Naive thymus-derived CD4-positive, alpha-beta T cell (primary cell): ENCODE results near the gene SPTBN5. TPM values are rescaled to one million over a fixed set of nuclear protein-coding genes. Genes with fewer than 3 reads are reported as not detected.

Experiments
- ATAC-seq: fragments of 150-1000 bp; cut with Tn5 transposase; 2 replicates; pipeline ENCODE4 v1.10.0; 2021; ENCODE audit warnings: mild to moderate bottlenecking, moderate library complexity
- CTCF ChIA-PET: fragments of 350-600 bp; sonication (Branson Sonifier 250); formaldehyde crosslinking; loops from one replicate; lab custom pipeline; 2021; ENCODE audit warnings: antibody characterized with exemption; lab: Charles Lee
- POLR2A ChIA-PET: fragments of 350-600 bp; sonication (Branson Sonifier 250); formaldehyde crosslinking; loops from one replicate; lab custom pipeline; 2021; ENCODE audit warnings: antibody characterized with exemption, inconsistent platforms; lab: Charles Lee
- DNase-seq, 9 donors: peaks; one replicate each; pipeline versions ENCODE4 v3.0.0 to v3.0.0-alpha.2; 2020 to 2022; ENCODE audit warnings: mixed read lengths in 1 of 9
- H3K27ac ChIP-seq: one replicate; pipeline ENCODE4 v1.7.0; 2013; ENCODE audit warnings: mild to moderate bottlenecking, low read depth, low read length, moderate library complexity
- H3K27me3 ChIP-seq, 2 donors: one replicate each; pipeline ENCODE4 v1.7.0; 2013; ENCODE audit warnings: low read length in 2 of 2, mild to moderate bottlenecking in 2 of 2, moderate library complexity in 2 of 2; ENCODE audit not compliant: control insufficient read depth in 2 of 2, insufficient read depth in 2 of 2
- H3K36me3 ChIP-seq, 3 experiments: 1 replicate in 2 of 3; 2 replicates in 1 of 3; pipeline ENCODE4 v1.7.0; 2013; ENCODE audit warnings: low read length in 3 of 3, mild to moderate bottlenecking in 3 of 3, moderate library complexity in 1 of 3; ENCODE audit not compliant: insufficient read depth in 3 of 3, control insufficient read depth in 2 of 3
- H3K4me1 ChIP-seq, 2 donors: one replicate each; pipeline ENCODE4 v1.7.0; 2013; ENCODE audit warnings: low read length in 2 of 2, mild to moderate bottlenecking in 2 of 2, moderate library complexity in 1 of 2; ENCODE audit not compliant: control insufficient read depth in 2 of 2, insufficient read depth in 2 of 2
- H3K4me3 ChIP-seq: 2 replicates; pipeline ENCODE4 v1.7.0; 2013; ENCODE audit warnings: mild to moderate bottlenecking, low read length
- H3K9me3 ChIP-seq, 3 experiments: 1 replicate in 2 of 3; 2 replicates in 1 of 3; pipeline ENCODE4 v1.7.0; 2013; ENCODE audit warnings: low read length in 3 of 3; ENCODE audit not compliant: control insufficient read depth in 2 of 3
- H3K27ac Mint-ChIP-seq, 9 donors: one replicate each; pipeline ENCODE4 v1.8.0; 2020 to 2022; ENCODE audit warnings: mixed read lengths in 9 of 9, mild to moderate bottlenecking in 8 of 9, moderate library complexity in 5 of 9, inconsistent platforms in 2 of 9
- H3K27me3 Mint-ChIP-seq, 5 donors: one replicate each; pipeline ENCODE4 v1.8.0; 2021 to 2022; ENCODE audit warnings: mixed read lengths in 5 of 5, mild to moderate bottlenecking in 1 of 5
- H3K36me3 Mint-ChIP-seq, 5 donors: one replicate each; pipeline ENCODE4 v1.8.0; 2020 to 2022; ENCODE audit warnings: mixed read lengths in 5 of 5, mild to moderate bottlenecking in 3 of 5, inconsistent platforms in 1 of 5
- H3K4me1 Mint-ChIP-seq, 7 donors: one replicate each; pipeline ENCODE4 v1.8.0; 2020 to 2022; ENCODE audit warnings: mixed read lengths in 7 of 7, mild to moderate bottlenecking in 3 of 7, inconsistent platforms in 1 of 7
- H3K4me3 Mint-ChIP-seq, 10 donors: one replicate each; pipeline ENCODE4 v1.8.0; 2020 to 2022; ENCODE audit warnings: mild to moderate bottlenecking in 10 of 10, mixed read lengths in 10 of 10, moderate library complexity in 6 of 10, inconsistent platforms in 2 of 10
- H3K9me3 Mint-ChIP-seq, 11 donors: one replicate each; pipeline ENCODE4 v1.8.0; 2020 to 2022; ENCODE audit warnings: mixed read lengths in 11 of 11, mild to moderate bottlenecking in 4 of 11, inconsistent platforms in 1 of 11, moderate library complexity in 1 of 11
- intact Hi-C, 2 donors: fragments of 100-400 bp; cut with micrococcal nuclease; formaldehyde crosslinking; loops; one replicate each; pipeline ENCODE4 v1.15.1; 2023
- polyA plus RNA-seq, 2 donors: library from polyadenylated mRNA; unstranded; fragments of 300-500 nt; fragmentation: Illumina TruSeq; gene quantifications; one replicate each; pipeline ENCODE4 v1.2.3, GENCODE V29; 2021
- total RNA-seq, 6 experiments: library from RNA in 5 of 6; stranded (reverse) in 5 of 6; gene quantifications; 1 replicate in 5 of 6; 2 replicates in 1 of 6; pipeline ENCODE4 v1.2.3 and lab custom pipeline; 2021 to 2026

The SPTBN5 gene
- total and polyA plus RNA-seq, 7 experiments from 2014 or later, result 0.12 to 2.7 (median 1.7) TPM; not detected in 1

DNA sequence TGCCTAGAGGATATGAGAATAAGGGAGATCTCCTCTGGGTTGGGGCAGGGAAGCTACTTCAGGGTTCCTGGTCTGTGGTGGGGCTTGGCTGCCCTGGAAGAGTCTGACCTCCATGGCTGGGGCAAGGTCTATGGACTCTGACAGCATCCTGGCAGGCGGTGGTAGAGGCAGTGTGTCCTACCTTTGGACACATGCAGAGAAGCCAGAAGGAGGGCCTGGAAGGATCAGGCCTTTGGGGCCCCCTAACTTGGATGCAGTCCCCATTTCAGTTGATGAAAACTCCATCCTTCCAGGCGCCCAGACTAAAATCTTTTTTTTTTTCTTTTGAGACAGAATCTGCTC, 10.4 kb downstream of the SPTBN5 start:
- no peak for DNase-seq
- peaks cover 6 to 20% (median 10%) of the 10 kb centered on the region in 5 donors for H3K27me3 Mint-ChIP-seq
- CTCF ChIA-PET, result no interaction called here
- no peaks in the 10 kb centered on the region for H3K27me3 ChIP-seq
- ATAC-seq, result no peak
- intact Hi-C loops, result no loop called here
- H3K4me3 Mint-ChIP-seq, result peak overlapping the region in 2 of 10 donors; percentile 1 to 73
- H3K27ac Mint-ChIP-seq, result no peak overlapping the region
- no peaks in the 10 kb centered on the region for H3K36me3 Mint-ChIP-seq
- no peaks in the 10 kb centered on the region for H3K9me3 ChIP-seq
- H3K4me1 Mint-ChIP-seq, result peaks cover 6 to 18% (median 10%) of the 10 kb centered on the region in 7 donors
- H3K4me1 ChIP-seq, result peaks cover 0 to 11% of the 10 kb centered on the region in 2 donors
- H3K4me3 ChIP-seq, result no peak overlapping the region
- POLR2A ChIA-PET, result no interaction called here
- no peaks in the 10 kb centered on the region for H3K36me3 ChIP-seq
- H3K9me3 Mint-ChIP-seq, result no peaks in the 10 kb centered on the region
- no peak overlapping the region for H3K27ac ChIP-seq

DNA sequence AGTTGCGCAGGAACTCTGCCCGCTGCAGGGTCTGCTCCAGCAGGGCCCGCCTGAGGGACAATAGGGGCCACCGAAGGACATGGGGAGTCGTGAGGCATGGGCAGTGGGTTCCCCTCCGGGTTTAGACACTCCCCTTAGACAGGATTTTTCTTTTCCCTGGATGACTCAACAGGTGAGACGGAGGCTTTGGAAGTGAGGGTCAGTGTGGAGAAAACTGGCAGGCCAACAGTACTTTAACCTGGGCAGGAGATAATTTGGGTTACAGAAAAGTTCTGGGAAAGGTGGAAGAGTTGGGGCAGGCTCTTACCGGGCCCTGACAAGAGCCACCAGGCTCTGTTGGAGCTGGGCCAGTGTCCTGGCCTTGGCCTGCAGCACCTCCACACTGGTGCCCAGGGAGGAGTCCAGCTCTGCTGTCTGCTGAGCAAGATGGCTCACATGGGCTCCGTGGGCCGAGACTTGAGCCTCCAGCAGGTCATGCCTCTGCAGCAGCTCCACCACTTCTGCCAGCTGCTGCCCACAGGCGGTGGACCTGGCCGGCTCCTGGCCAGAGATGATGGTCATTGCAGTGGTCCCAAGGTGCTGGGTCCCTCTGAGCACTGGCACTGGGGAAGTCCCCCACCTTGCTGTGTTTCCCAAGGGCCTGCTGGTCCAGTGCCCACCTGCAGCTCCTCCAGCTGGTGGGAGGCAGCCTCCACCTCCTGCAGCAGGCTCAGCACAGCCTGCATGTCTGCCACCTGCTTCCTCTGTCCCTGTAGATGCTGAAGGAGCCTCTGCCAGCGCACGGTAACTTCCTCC, 11.0 kb downstream of the SPTBN5 start:
- H3K27ac ChIP-seq, result no peak overlapping the region
- H3K4me3 ChIP-seq, result no peak overlapping the region
- H3K9me3 ChIP-seq, result no peaks in the 10 kb centered on the region
- H3K9me3 Mint-ChIP-seq, result no peaks in the 10 kb centered on the region
- no peaks in the 10 kb centered on the region for H3K36me3 ChIP-seq
- no peaks in the 10 kb centered on the region for H3K27me3 ChIP-seq
- H3K4me1 ChIP-seq, result peaks cover 0 to 6% of the 10 kb centered on the region in 2 donors
- H3K4me3 Mint-ChIP-seq, result peak overlapping the region in 3 of 10 donors; percentile 41 to 73 (median 45)
- ChIA-PET CTCF (no interaction called here), POLR2A (no interaction called here)
- H3K4me1 Mint-ChIP-seq, result peaks cover 5 to 17% (median 10%) of the 10 kb centered on the region in 7 donors
- H3K27me3 Mint-ChIP-seq, result peaks cover 6 to 20% (median 10%) of the 10 kb centered on the region in 5 donors
- no peak for DNase-seq
- intact Hi-C loops, result no loop called here
- H3K27ac Mint-ChIP-seq, result peak overlapping the region in 2 of 9 donors; percentile 14 to 52
- H3K36me3 Mint-ChIP-seq, result no peaks in the 10 kb centered on the region
- no peak for ATAC-seq

DNA sequence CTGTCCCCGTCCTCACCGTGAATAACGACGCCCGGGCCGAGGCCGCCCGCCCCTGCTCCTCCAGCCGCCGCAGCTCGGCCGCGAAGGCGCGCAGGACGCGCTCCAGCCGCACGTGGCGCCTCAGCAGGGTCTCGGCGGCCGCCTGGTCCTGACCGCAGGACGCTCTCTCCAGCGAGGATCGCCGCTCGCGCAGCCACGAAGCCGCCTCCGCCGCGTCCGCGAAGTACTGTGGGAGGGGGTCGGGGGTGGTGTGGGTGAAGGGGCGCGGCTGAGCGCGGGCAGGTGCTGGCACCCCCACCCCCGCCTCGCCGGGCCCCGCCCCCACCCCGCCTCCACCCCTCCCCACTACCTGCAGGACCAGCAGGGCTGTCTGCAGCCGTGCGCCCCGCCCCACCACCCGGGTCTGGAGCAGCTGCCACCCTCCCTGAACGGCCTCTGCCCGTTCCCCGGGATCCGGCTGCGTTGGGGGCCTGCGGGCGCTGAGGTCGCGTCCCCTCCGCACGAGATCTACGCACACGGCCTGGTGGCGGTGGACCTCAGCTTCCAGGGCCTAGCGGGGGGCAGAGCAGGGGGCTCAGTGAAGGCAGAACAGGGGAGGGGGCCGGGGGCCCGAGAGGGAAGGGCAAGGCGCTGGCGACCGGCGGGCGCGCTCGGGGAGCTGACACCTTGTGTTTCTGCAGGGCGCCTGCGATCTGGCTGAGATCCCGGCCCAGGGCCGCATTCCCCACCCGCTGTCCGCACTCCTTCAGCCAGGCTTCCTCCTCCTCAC, 11.7 kb downstream of the SPTBN5 start:
- no peaks in the 10 kb centered on the region for H3K27me3 ChIP-seq
- Mint-ChIP-seq H3K27me3 (peaks cover 6 to 20% (median 10%) of the 10 kb centered on the region in 5 donors), H3K36me3 (no peaks in the 10 kb centered on the region), H3K9me3 (no peaks in the 10 kb centered on the region), H3K4me3 (peak overlapping the region in 4 of 10 donors; percentile 41 to 73 (median 58)), H3K27ac (peak overlapping the region in 1 of 9 donors; percentile 52), H3K4me1 (peaks cover 5 to 17% (median 7%) of the 10 kb centered on the region in 7 donors)
- no peaks in the 10 kb centered on the region for H3K36me3 ChIP-seq
- ChIA-PET POLR2A (no interaction called here), CTCF (interaction anchor here (1.3 kb wide), 1 partner anchor 55 kb away, joined by 3 read pairs; no protein-coding TSS in a partner anchor)
- H3K4me3 ChIP-seq, result no peak overlapping the region
- H3K4me1 ChIP-seq, result no peaks in the 10 kb centered on the region
- intact Hi-C loops, result no loop called here
- no peak overlapping the region for H3K27ac ChIP-seq
- ATAC-seq (peak; percentile 36), DNase-seq (no peak)
- H3K9me3 ChIP-seq, result no peaks in the 10 kb centered on the region

DNA sequence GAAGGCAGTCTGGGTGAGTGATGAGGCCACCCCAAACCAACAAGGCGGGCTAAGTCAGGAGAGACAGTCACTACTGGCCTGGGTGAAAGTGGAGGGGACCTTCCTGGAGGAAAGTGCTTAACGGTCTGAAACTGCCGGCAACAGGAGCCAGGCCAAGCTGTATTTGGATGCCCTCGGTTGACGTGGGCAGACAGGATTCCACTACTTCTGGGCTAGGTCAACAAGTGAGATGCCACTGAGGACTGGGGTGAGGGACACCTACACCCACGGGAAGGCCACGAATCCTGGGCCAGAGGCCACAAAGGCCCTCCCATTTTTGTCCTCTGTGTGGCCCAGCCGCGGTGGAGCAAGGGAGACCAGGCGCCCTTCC, 12.3 kb downstream of the SPTBN5 start:
- DNase-seq (no peak), ATAC-seq (no peak)
- ChIA-PET CTCF (interaction anchor here (1.3 kb wide), 1 partner anchor 56 kb away, joined by 3 read pairs; no protein-coding TSS in a partner anchor), POLR2A (no interaction called here)
- H3K4me1 ChIP-seq, result no peaks in the 10 kb centered on the region
- no peak overlapping the region for H3K27ac ChIP-seq
- Mint-ChIP-seq H3K4me3 (peak overlapping the region; percentile 12 to 74 (median 60)), H3K9me3 (no peaks in the 10 kb centered on the region), H3K27ac (peak overlapping the region in 4 of 9 donors; percentile 13 to 58 (median 42)), H3K36me3 (no peaks in the 10 kb centered on the region), H3K27me3 (peaks cover 6 to 20% (median 10%) of the 10 kb centered on the region in 5 donors), H3K4me1 (peaks cover 5 to 17% (median 7%) of the 10 kb centered on the region in 7 donors)
- no peaks in the 10 kb centered on the region for H3K27me3 ChIP-seq
- intact Hi-C loops, result no loop called here
- no peaks in the 10 kb centered on the region for H3K9me3 ChIP-seq
- no peaks in the 10 kb centered on the region for H3K36me3 ChIP-seq
- H3K4me3 ChIP-seq, result no peak overlapping the region

DNA sequence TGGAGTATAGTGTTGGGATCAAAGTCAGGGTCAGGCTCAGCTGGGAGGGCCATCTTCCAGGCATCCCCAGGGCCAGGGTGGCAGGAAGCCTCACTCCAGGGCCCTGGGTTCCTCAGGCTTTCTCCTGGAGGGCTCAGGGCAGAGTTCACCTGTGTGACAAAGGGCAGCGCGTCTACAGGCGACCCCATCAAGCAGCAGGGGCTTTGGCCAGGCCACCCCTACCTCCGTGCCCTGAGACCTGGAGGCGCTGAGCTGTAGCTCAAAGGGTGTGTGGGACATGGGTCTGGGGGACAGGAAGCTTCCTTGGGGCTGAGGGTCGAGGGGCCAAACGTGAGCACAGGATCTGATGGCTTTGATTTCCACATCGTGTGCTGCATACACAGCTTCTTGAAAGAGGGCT, 12.8 kb downstream of the SPTBN5 start:
- Histone ChIP-seq H3K4me1 (no peaks in the 10 kb centered on the region), H3K9me3 (no peaks in the 10 kb centered on the region), H3K27ac (no peak overlapping the region), H3K27me3 (no peaks in the 10 kb centered on the region), H3K4me3 (no peak overlapping the region), H3K36me3 (no peaks in the 10 kb centered on the region)
- no peak for ATAC-seq
- intact Hi-C loops, result no loop called here
- Mint-ChIP-seq H3K4me1 (peaks cover 5 to 17% (median 7%) of the 10 kb centered on the region in 7 donors), H3K27ac (peak overlapping the region in 6 of 9 donors; percentile 13 to 58 (median 44)), H3K27me3 (peaks cover 6 to 20% (median 10%) of the 10 kb centered on the region in 5 donors), H3K9me3 (no peaks in the 10 kb centered on the region), H3K36me3 (no peaks in the 10 kb centered on the region), H3K4me3 (peak overlapping the region; percentile 12 to 74 (median 60))
- DNase-seq, result no peak
- ChIA-PET POLR2A (no interaction called here), CTCF (interaction anchor here (0.6 to 1.3 kb wide), 2 partner anchors 56 to 1036 kb away, joined by 3 to 4 read pairs; no protein-coding TSS in a partner anchor)

DNA sequence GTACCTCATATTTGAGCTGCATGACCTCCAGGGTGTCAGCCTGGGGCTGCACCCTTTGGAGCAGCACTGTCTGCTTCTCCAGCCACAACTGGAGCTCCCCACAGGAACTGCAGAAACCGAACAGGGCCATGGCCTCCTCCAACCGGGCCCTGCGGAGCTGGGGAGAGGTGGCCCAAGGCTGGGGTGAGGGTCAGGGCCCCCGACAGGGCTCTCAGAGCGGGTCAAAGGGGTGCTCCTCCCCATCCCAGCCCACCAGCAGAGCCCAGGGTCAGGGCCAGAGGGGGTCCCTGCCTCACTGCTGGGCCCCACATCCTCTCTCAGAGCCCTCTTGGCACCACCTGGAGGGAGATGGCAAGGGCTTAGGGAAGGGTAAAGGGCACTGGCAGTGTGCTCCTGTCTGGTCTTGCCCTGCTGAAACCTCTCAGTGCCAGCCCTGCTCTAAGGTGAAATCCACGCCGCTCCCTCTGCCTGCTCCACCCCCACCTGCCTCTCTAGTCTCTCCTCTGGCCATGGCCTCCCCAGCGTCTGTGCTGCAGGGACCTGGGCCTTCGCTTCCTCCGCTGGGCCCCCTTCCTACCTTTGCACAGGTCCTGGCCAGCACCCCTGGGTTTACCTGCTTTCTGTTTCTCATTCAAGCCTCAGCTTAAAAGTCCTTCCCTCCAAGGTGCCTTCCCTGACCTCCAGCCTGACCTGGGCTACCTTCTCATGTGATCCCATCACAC, 13.5 kb downstream of the SPTBN5 start:
- POLR2A ChIA-PET, result no interaction called here
- DNase-seq, result no peak
- Histone ChIP-seq H3K36me3 (no peaks in the 10 kb centered on the region), H3K9me3 (no peaks in the 10 kb centered on the region), H3K4me3 (no peak overlapping the region), H3K4me1 (no peaks in the 10 kb centered on the region), H3K27me3 (no peaks in the 10 kb centered on the region), H3K27ac (no peak overlapping the region)
- intact Hi-C loops, result no loop called here
- ATAC-seq, result no peak
- Mint-ChIP-seq H3K4me1 (peaks cover 2 to 17% (median 7%) of the 10 kb centered on the region in 7 donors), H3K9me3 (no peaks in the 10 kb centered on the region), H3K36me3 (no peaks in the 10 kb centered on the region), H3K27ac (peak overlapping the region in 1 of 9 donors; percentile 46), H3K4me3 (no peak overlapping the region), H3K27me3 (peaks cover 6 to 20% (median 10%) of the 10 kb centered on the region in 5 donors)
- CTCF ChIA-PET, result interaction anchor here (0.6 to 1.3 kb wide), 2 partner anchors 57 to 1035 kb away, joined by 3 to 4 read pairs; no protein-coding TSS in a partner anchor
